Stimulated activated CD4-positive, alpha-beta T cell treated with anti-CD3 and anti-CD28 coated beads, Interleukin-4, amount 100 ng/mL, for 1 hour (primary cell): ENCODE measurements around the gene SLC7A9.
"Not testable (repeated sequence)": the region's sequence is repeated elsewhere in the genome, so short reads cannot be mapped to it uniquely, and the experiment has no call there.

ENCODE experiments used
- DNase-seq: peaks from one replicate; pipeline ENCODE4 v3.0.0-alpha.2; 2020

Gene SLC7A9

DNA sequence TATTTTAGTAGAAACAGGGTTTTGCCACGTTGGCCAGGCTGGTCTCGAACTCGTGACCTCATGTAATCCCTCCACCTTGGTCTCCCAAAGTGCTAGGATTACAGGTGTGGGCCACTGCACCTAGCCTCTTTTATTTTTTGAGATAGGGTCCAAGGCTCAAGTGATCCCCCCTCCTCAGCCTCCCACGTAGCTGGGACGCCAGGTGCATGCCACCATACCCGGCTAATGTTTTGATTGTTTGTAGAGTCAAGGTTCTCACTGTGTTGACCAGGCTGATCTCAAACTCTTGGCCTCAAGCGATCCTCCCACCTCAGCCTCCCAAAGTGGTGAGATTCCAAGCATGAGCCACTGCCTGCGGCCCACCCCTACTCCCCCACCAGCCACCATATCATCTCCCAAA, 6.3 kb downstream of the SLC7A9 start:
- DNase-seq: no peak

DNA sequence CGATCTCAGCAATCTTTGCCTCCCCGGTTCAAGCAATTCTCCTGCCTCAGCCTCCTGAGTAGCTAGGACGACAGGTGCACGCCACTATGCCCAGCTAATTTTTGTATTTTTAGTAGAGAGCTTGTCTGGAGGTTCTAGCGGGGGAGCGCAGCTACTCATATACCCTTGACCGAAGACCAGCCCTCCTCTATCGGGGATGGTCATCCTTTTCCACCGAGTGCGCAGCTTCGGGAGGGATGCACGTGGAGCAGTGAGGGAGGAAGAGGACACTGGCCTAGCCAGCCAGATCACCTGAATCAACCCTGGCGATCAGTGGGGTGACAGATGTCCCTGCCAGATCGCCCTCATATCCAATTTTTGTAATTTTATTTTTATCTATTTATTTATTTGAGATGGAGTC, 6.8 kb downstream of the SLC7A9 start:
- DNase-seq: no peak

DNA sequence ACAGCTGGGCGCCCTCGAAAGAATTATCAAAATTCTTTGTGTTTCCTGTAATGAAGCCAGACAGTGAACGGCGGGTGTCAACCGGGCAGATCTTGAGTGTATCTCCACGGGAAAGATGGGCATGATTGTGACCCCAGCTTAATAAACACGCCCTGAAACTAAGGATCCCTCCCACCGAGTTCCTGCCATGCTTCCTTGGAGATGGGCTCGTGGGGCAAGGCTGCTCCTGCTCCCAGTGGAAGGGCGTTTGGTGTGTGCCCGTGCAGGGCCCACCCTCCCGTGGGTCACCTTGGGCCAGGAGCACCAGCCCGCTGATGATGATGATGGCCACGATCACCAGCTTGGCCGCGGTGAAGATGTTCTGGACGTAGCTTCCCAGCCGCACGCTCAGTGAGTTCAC, 7.4 kb downstream of the SLC7A9 start:
- DNase-seq: no peak

DNA sequence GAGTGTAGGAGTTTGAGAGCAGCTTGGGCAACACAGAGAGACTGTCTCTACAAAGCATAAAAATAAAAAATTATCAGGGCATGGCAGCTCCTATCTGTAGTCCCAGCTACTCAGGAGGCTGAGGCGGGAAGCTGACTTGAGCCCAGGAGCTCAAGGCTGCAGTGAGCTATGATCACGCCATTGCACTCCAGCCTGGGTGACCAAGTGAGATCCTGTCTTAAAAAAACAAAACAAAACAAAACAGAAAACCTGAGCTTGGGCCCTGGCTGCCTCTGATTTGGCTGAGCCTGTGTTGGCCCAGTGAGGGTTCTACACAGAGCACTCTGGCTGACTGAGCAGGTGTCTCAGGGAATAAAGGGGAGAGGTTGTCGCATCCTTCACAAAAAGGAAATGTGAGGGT, 8.0 kb downstream of the SLC7A9 start:
- no peak for DNase-seq

DNA sequence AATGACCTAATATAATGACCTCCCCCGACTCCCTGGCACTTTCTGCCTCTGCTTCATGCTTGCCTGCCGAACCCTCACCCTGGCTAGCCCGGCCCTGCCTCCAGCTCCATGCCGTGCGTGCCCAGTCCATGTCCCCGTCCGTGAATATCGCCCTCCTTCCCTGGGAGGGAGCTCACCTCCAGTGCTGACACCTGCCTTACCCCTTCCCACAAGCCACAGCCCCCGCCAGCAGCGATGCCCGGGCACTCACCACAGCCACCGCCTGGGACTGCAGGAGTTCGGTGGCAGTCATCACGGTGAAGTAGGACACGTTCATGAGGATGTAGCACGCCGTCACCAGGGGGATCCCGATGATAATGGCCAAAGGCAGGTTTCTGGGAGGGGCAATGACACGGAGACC, 10.0 kb downstream of the SLC7A9 start:
- no peak for DNase-seq

DNA sequence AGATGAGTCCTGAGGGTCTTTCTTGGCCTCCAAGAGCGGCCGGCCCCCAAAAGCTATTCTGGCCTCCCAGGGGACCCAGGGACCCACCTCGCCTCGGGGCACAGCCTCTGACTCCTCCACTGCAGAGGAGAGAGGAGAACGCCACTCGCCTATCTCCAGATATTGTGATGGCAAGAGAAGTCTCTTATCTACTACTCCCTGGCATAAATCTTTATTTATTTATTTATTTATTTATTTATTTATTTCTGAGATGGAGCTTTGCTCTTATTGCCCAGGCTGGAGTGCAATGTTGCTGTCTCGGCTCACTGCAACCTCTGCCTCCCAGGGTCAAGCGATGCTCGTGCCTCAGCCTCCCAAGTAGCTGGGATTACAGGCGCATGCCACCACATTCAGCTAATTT, 11.0 kb downstream of the SLC7A9 start:
- DNase-seq: no peak

DNA sequence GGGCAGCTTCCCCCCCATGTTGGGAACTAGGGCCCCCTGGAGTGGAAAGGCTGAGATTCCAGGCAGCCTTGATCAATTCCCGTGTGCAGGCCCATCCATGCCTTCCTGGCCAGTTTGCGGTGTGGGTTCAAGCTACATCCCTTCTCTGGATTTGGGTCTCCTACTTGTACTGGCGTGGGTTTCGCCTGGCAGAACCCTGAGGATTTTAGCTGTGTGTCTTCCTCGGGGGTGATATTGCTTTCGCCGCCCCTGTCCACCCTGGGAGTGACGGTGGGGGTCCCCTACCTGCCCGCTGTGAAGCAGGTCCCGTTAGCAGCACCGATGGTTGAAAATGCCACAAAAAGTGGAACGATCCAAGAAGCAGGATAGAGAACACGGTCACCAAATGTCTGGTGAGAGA, 11.4 kb downstream of the SLC7A9 start:
- no peak for DNase-seq

DNA sequence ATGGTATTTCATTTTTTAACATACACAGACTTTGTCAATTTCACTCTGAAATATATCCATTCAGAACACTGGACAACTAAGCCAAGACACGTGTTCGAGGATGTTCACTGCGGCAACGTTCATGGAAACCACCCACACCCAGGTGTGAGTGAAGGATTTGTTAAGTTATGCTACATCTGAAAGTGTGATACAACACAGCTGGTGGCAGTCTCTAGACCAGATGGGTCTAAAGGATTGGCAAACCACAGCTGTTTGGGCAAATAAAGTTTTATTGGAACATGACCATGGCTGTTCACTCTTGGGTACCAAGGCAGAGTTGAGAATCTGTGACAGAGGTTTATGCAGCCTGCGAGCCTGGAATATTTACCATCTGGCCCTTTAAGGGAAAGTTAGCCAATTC, 12.0 kb downstream of the SLC7A9 start:
- no peak for DNase-seq

DNA sequence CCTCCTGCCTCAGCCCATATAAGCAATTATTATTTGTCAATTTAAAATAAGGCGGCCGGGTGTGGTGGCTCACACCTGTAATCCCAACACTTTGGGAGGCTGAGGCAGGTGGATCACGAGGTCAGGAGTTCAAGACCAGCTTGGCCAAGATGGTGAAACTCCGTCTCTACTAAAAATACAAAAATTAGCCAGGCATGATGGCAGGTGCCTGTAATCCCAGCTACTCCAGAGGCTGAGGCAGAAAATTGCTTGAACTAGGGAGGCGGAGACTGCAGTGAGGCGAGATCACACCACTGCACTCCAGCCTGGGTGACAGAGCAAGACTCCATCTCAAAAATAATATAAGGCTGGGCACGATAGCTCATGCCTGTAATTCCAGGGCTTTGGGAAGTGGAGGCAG, 12.7 kb downstream of the SLC7A9 start:
- not testable (repeated sequence) for DNase-seq

DNA sequence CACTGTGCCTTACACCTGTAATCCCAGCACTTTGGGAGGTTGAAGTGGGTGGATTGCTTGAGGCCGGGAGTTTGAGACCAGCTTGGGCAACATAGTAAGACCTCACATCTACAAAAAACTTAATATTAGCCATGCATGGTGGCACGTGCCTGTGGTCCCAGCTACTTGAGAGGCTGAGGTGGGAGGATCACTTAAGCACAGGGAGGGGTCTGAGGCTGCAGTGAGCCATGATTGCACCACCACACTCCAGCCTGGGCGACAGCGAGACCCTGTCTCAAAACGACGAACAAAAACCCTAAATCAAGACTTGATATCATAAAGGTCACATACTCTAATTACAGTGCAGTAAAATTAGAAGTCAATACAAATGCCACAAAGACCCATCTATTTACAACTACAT, 17.4 kb downstream of the SLC7A9 start:
- no peak for DNase-seq

DNA sequence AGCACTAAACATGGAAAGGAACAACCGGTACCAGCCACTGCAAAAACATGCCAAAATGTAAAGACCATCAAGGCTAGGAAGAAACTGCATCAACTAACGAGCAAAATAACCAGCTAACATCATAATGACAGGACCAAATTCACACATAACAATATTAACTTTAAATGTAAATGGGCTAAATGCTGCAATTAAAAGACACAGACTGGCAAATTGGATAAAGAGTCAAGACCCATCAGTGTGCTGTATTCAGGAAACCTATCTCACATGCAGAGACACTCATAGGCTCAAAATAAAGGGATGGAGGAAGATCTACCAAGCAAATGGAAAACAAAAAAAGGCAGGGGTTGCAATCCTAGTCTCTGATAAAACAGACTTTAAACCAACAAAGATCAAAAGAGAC, 21.5 kb downstream of the SLC7A9 start:
- not testable (repeated sequence) for DNase-seq

DNA sequence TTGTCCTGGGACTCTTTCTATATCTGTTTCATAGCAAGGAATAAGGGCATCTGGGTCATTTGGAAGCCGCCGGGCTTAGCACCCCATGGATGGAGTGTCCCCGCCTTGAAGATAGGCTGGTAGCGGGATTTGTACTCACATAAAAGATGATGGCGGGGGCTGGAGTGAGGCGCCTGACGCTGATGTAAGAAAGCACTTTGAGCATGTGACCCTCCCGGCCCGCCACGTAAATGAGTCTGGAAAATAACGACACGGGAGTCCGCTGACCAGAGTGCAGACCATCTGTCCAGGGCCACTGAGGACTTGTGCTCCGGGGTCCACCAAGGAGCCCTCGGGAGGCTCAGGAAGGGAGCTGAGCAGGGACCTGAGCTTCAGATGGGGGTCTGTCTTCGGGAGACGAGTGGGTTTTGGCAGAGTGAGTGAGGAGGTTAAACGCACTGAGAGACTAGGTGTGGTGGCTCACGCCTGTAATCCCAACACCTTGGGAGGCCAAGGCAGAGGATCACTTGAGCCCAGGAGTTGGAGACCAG, 25.8 kb downstream of the SLC7A9 start:
- DNase-seq: no peak

DNA sequence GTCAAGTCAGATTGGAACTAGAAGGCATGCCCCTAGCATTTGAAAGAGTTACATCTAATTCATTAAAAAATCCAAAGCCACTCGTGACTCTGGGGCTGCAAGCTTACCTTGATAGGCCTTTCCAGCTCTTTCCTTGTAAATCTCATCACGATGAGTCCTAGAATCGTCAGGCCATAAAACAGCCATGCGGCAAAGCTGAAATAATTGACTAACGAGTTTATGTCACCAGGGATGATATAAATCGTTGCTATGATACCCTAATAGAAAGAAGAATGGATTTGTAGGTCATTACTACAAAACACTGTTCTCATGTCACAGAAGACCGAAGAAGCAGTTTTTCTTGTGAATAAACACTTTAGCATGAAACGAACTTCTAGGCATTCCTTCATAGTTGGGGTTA, 27.5 kb downstream of the SLC7A9 start:
- DNase-seq: no peak

DNA sequence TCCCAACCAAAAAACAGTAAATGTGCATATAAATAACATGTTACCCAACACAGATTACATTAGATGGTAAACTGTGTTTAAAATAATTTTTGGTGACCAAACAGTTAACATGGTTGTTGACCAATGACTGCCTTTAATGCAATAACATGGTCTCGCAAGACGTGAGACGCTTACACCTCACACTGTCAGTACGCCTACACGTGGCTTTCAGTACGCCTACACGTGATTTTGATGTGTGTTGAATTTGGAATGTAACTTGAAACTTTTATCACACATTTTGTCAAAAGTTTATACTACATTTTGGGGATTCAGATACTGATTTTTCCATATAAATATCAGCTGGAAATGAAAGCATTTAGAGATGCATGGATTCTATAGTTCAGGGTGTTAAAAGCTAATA, 32.0 kb downstream of the SLC7A9 start:
- DNase-seq: no peak

DNA sequence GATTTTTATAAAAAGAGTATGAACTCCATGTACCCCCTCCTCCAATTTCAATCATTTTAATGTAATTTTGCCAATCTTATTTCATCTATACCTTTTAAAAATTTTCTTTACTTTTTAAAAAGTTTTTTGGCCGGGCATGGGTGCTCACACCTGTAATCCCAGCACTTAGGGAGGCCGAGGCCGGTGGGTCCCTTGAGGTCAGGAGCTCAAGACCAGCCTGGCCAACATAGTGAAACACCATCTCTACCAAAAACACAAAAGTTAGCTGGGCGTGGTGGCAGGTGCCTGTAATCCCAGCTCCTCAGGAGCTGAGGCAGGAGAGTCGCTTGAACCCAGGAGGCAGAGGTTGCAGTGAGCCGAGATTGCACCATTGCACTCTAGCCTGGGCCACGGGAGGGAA, 36.2 kb downstream of the SLC7A9 start:
- DNase-seq: not testable (repeated sequence)

DNA sequence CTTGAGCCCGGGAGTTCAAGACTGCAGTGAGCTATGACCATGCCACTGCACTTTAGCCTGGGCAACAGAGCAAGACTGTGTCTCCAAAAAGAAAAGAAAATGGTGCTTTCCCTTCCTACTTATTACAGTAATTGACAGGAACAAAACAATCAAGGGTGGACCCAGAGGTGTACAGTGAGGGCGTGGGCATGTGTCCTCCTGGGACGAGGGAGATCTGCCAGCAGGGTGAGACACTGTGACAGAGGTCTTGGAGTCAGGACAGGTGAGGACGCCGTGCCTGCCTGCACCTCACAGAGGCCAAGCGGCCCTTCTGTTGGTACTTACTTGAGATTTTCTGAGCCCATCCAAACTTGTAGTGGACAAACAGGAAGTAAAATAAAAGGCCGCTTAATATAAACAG, 36.7 kb downstream of the SLC7A9 start:
- DNase-seq: not testable (repeated sequence)

DNA sequence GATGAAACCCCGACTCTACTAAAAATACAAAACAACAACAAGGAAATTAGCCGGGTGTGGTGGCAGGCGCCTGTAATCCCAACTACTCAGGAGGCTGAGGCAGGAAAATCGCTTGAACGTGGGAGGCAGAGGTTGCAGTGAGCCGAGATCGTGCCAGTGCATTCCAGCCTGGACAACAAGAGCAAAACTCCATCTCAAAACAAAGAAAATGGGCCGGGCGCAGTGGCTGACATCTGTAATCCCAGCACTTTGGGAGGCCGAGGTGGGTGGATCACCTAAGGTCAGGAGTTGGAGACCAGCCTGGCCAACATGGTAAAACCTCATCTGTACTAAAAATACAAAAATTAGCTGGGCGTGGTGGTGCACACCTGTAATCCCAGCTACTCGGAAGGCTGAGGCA, 37.5 kb downstream of the SLC7A9 start:
- not testable (repeated sequence) for DNase-seq

DNA sequence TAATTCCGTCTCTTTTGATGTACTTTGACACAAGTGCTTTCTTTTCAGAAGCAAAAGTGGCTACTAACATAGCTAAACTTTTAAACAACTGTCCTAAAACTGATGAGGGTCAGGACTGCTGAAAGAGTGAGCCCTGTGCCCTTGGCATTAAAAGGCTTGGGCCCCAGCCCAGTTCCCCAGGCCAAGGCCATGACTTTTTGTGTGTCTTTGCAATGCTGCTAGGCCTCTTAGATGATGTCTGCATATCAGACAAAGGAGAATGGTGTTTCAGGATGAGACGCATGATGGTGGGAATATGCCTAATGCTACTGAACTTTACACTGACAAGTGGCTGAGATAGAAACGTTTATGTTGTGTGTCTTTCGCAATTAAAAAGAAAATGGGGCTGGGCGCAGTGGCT, 38.0 kb downstream of the SLC7A9 start:
- DNase-seq: no peak

DNA sequence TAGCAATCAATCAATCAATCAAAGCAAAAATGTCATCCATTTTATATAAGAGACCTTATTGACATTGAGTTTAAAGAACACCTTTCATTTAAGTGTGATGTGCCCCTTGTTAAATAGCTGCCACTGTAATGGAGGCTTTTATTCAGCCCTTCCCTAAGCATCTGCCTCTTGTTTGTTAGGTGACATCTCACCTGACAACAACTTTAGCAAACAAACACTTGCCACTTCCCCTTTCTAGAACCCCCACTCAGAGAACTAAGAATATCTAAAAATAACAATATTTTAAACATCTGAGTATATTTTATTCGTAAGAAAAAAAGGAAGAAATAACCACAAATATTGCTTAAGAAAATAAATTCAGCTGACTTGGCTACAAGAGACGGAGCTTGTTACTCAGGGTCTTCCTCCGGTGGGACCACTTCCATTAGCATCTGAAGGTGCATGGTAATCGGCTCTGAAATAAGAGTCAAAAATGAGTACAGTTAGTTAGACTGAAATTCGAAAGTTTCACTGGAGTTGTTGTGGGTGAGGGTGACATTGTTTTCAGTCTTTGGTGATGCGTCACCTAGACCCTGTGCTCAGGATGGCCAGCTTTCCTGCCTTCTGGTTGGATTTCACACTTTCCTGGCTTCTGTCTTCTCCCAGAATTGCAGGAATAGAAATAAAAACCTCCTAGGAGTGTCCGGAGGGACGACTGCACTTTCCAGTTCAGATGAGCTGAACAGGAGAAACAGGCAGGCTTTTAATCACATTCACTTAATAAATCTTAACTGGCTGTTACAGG, 39.1 kb downstream of the SLC7A9 start:
- no peak for DNase-seq

DNA sequence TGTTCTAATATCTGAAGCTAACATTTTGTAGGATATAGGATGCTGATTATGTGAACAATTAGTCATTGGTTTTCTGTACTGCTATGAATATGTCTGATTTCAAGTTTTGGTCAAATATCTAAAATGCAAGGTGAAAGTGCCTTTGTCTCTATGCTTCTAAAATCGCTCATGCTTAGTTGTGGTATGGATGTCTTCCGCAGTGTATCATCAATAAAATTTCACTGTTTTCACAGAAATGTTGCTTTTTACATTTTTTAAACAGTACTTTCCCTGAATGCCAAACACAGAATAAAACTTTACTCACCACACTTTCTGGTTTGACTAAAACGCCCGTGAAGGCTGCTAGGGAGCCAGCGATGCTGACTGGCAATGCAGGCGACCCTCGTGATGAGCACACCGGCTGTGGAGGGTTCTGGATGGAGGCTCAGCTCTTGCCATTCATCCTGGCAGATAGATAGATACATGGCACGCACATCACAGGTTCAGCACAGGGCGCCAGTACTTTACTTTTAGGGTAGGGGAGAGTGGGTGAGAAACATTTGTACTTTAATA, 40.1 kb downstream of the SLC7A9 start:
- DNase-seq: no peak

DNA sequence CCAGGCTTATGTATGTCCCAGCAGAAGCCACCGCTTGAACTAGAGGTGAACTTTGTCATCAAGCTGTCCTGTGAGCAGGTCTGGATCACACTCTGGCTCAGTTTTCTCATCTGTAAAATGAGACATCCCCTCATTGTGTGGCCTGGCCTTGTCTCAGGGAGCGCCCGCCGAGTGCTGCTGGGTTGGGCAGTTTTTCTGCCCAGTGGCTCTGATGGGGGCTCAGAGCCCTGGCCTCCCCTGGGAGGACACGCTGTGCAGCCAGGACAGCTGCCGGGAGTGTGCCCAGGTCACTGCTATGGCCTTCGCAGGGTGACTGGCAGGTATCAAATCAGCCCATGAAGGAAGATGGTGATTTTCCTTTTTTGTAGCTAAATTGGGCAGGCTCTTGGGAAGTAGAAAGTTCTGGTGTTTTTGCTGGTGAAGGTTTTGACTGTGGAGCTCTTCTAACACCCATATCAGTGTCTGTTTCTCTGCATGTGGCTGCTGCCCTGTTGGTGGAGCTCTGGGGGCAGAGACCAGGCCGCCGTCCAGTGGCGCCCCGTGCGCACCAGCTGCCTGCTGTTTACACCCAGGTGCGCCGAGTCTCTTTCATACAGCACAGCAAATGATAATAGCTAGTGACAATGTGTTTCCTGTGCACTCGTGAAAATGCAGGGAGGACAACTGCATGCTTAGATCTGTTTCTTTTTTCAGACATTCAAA, 40.8 kb downstream of the SLC7A9 start:
- DNase-seq: no peak

DNA sequence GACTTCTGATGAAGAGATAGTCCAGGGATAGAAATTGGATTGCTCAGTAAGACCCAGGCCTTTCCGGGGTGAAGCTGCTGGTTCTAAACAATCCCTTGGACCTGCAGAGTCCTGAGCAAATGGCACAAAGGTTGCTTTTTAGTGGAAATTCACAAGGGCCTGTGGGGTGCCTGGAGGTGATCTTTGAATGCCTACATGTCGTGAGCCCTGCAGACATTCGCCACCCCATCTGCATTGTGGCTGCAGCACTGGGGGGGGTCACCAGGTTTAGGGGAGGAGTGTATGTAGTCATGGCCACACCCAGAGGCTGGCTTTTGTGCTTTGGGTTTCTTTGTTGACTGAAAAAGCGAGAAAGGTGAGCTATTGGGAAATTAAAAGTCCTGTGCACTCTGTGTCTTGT, 41.4 kb downstream of the SLC7A9 start:
- DNase-seq: no peak

DNA sequence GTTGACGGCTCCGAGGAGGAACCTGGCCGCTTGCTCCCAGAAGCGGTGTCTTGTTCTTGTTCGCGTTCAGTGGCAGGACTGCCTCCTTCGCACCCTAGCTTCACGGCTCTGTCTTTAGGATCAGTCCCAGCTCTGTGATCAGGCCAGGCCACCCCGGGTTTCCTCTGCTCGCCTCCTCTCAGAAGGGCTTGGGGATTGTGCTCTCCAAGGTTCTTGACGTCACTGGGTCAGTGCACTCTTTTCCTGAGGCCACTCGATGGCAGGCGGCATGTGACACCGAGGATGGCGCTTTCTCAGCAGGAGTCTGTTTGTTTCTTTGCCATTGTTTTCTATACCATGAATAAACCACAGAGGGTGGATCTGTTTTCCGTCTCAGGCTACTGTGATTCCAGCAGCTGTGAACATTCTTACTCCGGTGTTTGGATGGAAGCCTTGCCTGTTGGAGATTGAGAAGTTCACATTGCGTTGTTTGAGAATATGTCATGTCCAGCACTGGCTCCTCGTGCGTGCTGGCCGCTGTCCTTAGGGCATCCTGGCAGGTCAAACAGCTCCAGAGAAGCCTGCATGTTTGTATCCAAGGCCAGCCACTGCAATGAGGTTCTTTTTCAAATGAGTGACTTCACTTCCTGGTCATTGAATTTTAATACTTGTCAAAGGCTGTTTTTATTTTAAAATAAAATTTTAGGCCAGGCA, 44.5 kb downstream of the SLC7A9 start:
- DNase-seq: no peak
